Activated CD4-positive, alpha-beta T cell treated with anti-CD3 and anti-CD28 coated beads, Interleukin-2, amount 50 U/mL, for 1 hour (primary cell): ENCODE measurements around the gene EEPD1.
"Not testable (repeated sequence)": the region's sequence is repeated elsewhere in the genome, so short reads cannot be mapped to it uniquely, and the experiment has no call there.

ENCODE experiments used
- DNase-seq: peaks from one replicate; pipeline ENCODE4 v3.0.0-alpha.2; 2020

EEPD1 gene

GRCh38 chr7:36305648-36306047 is 152.6 kb downstream of the EEPD1 start:
- DNase-seq = no peak

DNA sequence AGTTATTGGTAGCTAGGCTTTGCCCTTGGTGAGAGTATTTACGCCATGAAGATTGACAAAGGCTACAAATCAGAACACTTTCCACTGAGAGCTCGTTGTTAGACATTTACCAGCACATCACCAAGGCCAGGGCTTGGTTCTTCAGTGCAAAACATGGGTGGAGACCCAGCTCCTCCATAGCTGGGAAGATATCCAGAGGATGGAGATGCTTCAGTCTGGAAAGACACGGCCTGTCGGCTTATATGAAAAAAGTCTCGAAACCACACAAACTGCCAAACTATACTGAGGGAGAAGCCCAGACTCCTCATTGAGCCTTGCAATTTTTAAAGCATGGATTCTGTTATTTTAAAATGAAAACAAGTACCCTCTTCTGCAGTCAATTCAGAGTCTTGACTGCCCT is 153.2 kb downstream of the EEPD1 start:
- DNase-seq = no peak

DNA sequence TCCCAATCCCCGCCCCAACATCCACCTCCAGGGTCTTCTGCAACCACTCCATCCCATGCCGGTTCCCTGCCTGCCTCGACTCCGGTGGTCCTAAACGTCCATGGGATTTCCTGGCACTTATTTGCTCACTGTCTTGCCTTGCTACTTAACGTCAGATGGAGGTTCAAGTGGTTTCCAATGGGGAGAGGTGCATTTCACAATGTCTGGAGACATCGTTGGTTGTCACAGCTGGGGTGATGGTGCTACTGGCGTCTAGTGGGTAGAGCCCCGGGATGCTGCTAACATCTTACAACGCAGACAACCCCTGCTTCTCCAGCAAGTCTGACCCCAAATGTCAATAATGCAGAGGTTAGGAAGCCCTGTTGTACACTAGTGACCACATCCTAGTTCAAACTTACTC is 153.7 kb downstream of the EEPD1 start:
- no peak for DNase-seq

DNA sequence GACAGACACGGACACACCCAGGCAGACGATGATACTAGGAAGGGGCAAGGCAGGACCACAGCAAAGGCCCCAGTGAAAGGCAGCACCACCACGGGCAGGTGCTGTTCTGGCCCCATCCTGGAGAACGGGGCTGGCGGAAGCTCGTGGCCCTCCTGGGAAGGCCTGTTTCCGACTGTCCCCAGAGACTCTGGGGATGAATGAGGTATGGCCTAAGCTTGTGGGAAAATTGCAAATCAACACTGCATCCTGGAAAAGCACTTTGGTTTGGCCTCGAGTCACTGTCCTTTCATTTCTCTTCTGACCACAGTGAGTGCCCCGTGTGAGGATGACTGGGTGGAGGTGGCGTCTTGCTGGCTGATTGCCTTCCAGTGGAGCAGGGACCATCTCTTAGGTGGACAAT is 155.0 kb downstream of the EEPD1 start:
- DNase-seq = no peak

- no peak for DNase-seq
Observed at GRCh38 chr7:36309301-36309700, 156.2 kb downstream of the EEPD1 start.

- no peak for DNase-seq
Observed at GRCh38 chr7:36309716-36310115, 156.7 kb downstream of the EEPD1 start.

- no peak for DNase-seq
Observed at GRCh38 chr7:36310897-36311296, 157.8 kb downstream of the EEPD1 start.

GRCh38 chr7:36311539-36311938 is 158.5 kb downstream of the EEPD1 start:
- no peak for DNase-seq

- peak; percentile 24 for DNase-seq
Observed at GRCh38 chr7:36312064-36312914, 159.2 kb downstream of the EEPD1 start.

DNA sequence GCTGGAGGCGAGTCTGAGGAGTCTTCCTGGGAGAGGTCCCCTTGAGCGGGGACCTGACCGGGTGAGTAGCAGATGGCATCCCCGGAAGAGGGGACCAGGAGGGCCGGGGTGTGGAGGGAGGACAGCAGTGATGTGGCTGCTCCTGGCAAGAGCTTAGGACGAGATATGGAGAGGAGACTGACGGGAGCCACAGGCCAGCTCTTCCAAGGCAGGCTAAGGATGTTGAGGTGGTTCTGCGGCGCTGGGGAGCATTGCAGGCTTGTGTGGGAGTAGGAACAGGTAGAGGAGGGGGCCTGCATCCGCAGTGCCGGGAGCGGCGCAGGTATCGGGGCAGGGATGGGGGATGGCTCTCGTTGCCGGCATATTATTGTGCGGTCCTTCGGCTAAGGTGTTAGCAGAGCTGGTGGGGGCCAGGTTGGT is 159.9 kb downstream of the EEPD1 start:
- DNase-seq = no peak

DNA sequence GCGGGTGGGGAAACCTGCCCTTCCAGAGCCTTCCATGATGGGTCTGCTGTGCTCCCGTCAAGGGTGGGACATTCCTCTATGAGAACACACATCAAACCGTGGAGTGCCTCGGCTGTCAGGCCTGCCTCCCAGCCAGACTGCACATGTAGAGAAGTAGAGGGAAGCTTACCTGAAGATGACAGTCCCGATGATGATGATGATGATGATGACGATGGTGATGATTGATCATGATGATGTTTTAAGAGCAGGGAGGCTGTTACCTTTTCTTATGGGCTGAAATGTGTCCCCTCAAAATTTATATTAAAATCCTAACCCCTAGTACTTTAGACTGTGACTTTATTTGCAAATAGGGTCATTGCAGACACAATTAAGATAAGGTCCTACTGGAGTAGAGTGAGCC is 160.6 kb downstream of the EEPD1 start:
- no peak for DNase-seq

DNA sequence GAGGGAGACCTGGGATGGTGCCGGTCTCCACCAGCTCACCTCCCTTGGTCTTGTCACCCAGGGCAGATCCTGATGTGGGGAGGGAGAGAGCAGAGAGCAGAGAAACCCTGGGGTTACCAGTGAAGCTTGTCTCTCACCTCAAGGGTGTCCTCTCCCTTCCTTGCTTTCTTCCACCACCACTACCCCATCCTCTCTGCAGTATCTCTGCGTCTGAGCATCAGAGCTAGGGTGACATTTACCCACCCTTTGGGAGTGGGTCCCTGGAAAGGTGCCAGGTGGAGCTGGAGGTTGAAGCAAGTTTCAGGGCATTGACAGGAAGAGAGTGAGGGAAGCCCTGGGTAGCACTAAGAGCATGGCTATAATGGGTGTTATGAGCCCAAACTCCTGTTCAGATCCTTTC is 161.4 kb downstream of the EEPD1 start:
- no peak for DNase-seq

DNA sequence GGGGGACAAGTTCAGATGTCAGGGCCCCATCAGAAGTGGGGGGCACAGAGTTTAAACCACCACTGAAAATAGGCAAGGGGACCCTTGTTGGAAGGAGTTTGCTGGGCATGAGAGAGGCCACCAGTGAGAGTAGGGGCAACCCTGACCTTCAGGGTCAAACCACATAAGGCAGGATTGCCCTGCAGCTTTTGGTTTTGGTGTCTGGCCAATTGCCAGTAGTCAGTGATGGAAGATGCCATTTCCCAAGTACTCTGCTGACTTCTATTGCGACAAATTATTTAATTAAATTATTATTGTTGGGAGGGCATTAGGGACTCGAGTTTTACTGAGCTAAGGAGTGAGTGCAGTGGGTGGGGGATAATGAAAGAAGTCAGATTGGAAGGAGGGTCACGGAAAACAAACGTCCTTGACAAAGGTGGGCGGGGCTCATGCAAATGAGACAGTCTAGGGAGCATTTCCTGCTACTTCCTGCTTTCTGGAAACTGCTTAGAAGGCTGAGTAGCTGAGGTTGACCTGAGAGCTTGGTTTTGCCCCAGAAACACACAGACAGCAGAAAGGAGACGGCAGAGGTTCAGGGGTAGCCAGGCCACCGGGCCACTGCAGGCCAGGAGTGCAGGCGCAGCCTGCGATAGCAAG is 162.4 kb downstream of the EEPD1 start:
- no peak for DNase-seq

- no peak for DNase-seq
Observed at GRCh38 chr7:36316319-36316718, 163.3 kb downstream of the EEPD1 start.

DNA sequence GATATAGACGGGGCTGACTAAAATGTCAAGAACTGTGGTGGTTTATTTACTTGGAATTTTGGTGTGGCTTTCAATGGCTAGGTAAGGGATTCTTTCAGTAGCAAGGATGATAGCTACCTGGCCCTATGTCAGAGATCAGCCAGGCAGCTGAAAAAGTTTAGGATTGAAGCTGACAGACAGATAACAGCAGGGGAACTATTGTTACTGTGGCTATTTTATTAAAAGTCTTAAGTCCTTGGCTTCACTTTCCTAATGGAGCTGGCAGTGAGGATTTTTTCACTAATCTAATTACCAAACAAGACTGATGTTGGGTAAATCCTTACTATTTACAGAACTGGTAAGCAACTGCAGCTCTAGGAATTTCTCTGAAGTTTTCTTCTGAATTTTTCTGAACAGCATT is 164.2 kb downstream of the EEPD1 start:
- DNase-seq = no peak

DNA sequence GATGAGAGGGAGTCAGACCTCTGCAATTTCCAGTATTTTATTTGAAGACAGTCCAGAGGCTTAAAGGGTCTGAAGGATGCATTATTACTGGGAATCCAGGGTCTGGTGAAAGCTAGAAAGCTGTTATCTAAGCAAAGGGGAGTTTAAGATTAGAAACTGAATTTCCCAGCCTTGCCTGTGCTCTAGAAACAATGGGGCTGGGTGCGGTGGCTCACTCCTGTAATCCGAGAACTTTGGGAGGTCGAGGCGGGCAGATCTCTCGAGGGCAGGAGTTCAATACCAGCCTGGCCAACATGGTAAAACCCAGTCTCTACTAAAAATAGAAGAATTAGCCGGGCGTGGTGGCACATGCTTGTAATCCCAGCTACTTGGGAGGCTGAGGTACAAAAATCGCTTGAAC is 165.1 kb downstream of the EEPD1 start:
- DNase-seq = no peak

DNA sequence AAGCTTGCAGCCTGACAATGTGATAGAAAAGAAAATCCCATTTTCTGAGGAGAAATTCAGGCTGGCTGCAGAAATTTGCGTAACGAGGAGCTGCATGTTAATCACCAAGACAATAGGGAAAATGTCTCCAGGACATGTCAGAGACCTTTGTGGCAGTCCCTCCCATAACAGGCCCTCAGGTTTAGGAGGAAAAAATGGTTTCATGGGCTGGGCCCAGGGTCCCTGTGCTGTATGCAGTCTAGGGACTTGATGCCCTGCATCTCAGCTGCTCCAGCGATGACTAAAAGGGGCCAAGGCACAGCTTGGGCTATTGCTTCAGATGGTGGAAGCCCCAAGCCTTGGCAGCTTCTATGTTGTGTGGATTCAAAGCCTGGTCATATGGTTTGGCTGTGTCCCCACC is 168.2 kb downstream of the EEPD1 start:
- DNase-seq = not testable (repeated sequence)

- no peak for DNase-seq
Observed at GRCh38 chr7:36336390-36336789, 183.3 kb downstream of the EEPD1 start.

DNA sequence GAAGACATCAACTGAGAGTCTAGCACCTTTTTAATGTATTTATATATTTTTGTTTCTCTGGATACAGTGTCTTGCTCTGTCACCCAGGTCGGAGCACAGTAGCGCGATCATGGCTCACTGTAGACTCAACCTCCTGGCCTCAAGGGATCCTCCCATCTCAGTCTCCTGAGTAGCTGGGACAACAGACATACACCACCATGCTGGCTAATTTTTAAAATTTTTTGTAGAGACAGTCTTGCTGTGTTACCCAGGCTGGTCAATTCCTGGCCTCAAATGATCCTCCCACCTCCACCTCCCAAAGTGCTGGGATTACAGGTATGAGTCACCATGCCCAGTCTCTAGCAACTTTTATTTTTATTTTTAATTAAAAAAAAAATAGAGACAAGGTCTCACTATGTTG is 185.2 kb downstream of the EEPD1 start:
- no peak for DNase-seq

- no peak for DNase-seq
Observed at GRCh38 chr7:36343548-36343947, 190.5 kb downstream of the EEPD1 start.

- no peak for DNase-seq
Observed at GRCh38 chr7:36344622-36345021, 191.6 kb downstream of the EEPD1 start.

DNA sequence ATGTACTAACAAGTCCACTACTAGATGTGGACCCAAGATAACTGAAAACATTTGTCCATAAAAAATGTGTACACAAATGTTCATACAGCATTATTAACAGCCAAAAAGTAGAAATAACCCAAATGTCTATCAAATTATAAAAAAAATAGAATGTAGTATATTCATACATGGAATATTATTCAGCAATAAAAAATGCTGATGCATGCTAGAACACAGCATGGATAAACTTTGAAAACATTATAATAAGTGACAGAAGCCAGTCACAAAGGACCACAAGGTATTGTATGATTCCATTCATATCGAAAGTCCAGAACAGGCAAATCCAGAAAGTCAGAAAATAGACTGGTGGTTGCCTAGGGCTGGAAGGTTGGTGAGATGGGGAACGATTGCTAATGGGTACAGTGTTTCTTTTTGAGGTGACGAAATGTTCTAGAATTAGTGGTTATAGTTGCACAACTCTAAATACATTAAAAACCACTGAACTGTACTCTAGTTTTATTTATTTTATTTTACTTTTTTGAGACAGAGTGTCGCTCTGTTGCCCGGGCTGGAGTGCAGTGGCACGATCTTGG is 193.3 kb downstream of the EEPD1 start:
- no peak for DNase-seq

DNA sequence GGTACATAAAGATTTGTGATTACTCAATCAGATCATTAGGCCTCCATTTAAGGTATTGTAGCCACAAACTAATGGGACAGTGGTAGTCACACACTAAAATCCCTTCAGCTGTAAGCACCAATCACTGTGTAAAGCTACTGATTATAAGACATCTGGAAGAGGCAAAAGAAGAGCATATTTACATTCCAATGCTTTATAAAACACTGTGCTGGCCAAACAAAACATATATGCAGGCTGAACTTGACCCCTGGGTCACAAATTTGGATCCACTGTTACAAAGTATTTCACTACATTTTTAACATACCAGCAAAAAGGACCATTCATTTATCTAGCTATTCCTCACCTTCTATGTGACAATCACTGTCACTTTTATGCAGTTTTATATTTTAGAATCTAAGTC is 195.2 kb downstream of the EEPD1 start:
- DNase-seq = no peak

- DNase-seq = no peak
Observed at GRCh38 chr7:36348771-36349170, 195.7 kb downstream of the EEPD1 start.
